ENCODE measurements around the gene HPCAL4.

DNA sequence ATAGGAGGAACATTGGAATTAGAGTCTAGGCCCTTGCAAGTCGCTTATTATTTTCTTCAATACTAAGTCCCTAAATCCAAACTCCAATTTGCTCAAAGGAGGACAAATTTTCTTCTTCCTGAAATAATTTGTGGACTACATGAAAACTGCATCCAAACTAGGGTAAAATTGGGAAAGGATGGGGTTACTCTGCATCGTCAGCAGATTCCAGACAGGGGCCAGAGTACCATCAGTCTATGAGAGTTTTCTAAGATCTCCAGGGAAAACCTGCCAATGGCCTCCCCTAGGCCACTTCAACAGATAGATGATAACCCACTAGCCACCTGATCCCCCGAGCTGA, 52.3 kb downstream of the HPCAL4 start:
- no peak for TF ChIP-seq EP300 (IDR thresholded peaks at IDR 0.05)
- TF ChIP-seq, protein P1, sequence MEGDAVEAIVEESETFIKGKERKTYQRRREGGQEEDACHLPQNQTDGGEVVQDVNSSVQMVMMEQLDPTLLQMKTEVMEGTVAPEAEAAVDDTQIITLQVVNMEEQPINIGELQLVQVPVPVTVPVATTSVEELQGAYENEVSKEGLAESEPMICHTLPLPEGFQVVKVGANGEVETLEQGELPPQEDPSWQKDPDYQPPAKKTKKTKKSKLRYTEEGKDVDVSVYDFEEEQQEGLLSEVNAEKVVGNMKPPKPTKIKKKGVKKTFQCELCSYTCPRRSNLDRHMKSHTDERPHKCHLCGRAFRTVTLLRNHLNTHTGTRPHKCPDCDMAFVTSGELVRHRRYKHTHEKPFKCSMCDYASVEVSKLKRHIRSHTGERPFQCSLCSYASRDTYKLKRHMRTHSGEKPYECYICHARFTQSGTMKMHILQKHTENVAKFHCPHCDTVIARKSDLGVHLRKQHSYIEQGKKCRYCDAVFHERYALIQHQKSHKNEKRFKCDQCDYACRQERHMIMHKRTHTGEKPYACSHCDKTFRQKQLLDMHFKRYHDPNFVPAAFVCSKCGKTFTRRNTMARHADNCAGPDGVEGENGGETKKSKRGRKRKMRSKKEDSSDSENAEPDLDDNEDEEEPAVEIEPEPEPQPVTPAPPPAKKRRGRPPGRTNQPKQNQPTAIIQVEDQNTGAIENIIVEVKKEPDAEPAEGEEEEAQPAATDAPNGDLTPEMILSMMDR (IDR thresholded peaks at IDR 0.05): no peak
- TF ChIP-seq POLR2AphosphoS5 (IDR thresholded peaks at IDR 0.05): no peak
- TF ChIP-seq POLR2A (IDR thresholded peaks at IDR 0.05): no peak
